H9 (cell line): ENCODE results near the gene METTL1. TPM values are rescaled to one million over a fixed set of nuclear protein-coding genes. Genes with fewer than 3 reads are reported as not detected.

Experiments used
- DNase-seq: peaks from one replicate; pipeline ENCODE4 v3.0.0-alpha.2; 2017
- H2AFZ ChIP-seq: one replicate; pipeline ENCODE4 v1.6.1; 2013; ENCODE audit warnings: mild to moderate bottlenecking, low read length, control low read depth, moderate library complexity
- H2AK5ac ChIP-seq: 2 replicates; pipeline ENCODE4 v1.6.1; 2013; ENCODE audit warnings: low read length, control low read depth, mixed read lengths; ENCODE audit not compliant: insufficient read length
- H2BK120ac ChIP-seq: one replicate; pipeline ENCODE4 v1.6.1; 2013; ENCODE audit warnings: low read depth, mild to moderate bottlenecking, low read length, control low read depth, inconsistent platforms; ENCODE audit not compliant: poor library complexity, severe bottlenecking
- H2BK12ac ChIP-seq: 2 replicates; pipeline ENCODE4 v1.6.1; 2013; ENCODE audit warnings: low read length, control low read depth, mixed read lengths, low read depth; ENCODE audit not compliant: insufficient read length
- H2BK15ac ChIP-seq: 2 replicates; pipeline ENCODE4 v1.6.1; 2013; ENCODE audit warnings: low read depth, low read length, control low read depth
- H2BK20ac ChIP-seq: one replicate; pipeline ENCODE4 v1.6.1; 2013; ENCODE audit warnings: low read depth, mild to moderate bottlenecking, low read length, control low read depth, inconsistent platforms; ENCODE audit not compliant: poor library complexity, severe bottlenecking
- H2BK5ac ChIP-seq: 2 replicates; pipeline ENCODE4 v1.6.1; 2013; ENCODE audit warnings: low read length, control low read depth, mixed read lengths; ENCODE audit not compliant: insufficient read length
- H3K14ac ChIP-seq: 2 replicates; pipeline ENCODE4 v1.6.1; 2013; ENCODE audit warnings: low read length, control low read depth; ENCODE audit not compliant: insufficient read depth
- H3K18ac ChIP-seq: 2 replicates; pipeline ENCODE4 v1.6.1; 2013; ENCODE audit warnings: low read depth, mild to moderate bottlenecking, mixed read lengths, low read length, control low read depth; ENCODE audit not compliant: insufficient read length
- H3K23ac ChIP-seq: 2 replicates; pipeline ENCODE4 v1.6.1; 2013; ENCODE audit warnings: low read length, control low read depth, mixed read lengths, low read depth; ENCODE audit not compliant: insufficient read length
- H3K23me2 ChIP-seq: 2 replicates; pipeline ENCODE4 v1.6.1; 2013; ENCODE audit warnings: low read depth, mild to moderate bottlenecking, mixed read lengths, low read length, control low read depth; ENCODE audit not compliant: insufficient read length, poor library complexity, severe bottlenecking
- H3K27ac ChIP-seq: 2 replicates; pipeline ENCODE4 v1.5.1; 2013; ENCODE audit warnings: low read length, control low read depth, mixed read lengths, low read depth; ENCODE audit not compliant: insufficient read length
- H3K27me3 ChIP-seq: 2 replicates; pipeline ENCODE4 v1.6.1; 2013; ENCODE audit warnings: low read length, control low read depth, inconsistent platforms; ENCODE audit not compliant: insufficient read depth
- H3K4ac ChIP-seq: 2 replicates; pipeline ENCODE4 v1.6.1; 2013; ENCODE audit warnings: low read depth, mild to moderate bottlenecking, control low read depth, inconsistent platforms, low read length, moderate library complexity
- H3K4me1 ChIP-seq: 2 replicates; pipeline ENCODE4 v1.6.1; 2013; ENCODE audit warnings: low read length, control low read depth, inconsistent platforms; ENCODE audit not compliant: insufficient read depth
- H3K4me2 ChIP-seq: 2 replicates; pipeline ENCODE4 v1.6.1; 2013; ENCODE audit warnings: low read length, control low read depth, mixed read lengths; ENCODE audit not compliant: insufficient read length, insufficient read depth
- H3K56ac ChIP-seq: 2 replicates; pipeline ENCODE4 v1.6.1; 2013; ENCODE audit warnings: low read depth, mild to moderate bottlenecking, mixed read lengths, low read length, control low read depth; ENCODE audit not compliant: insufficient read length
- H3K79me1 ChIP-seq: 2 replicates; pipeline ENCODE4 v1.6.1; 2013; ENCODE audit warnings: low read depth, mild to moderate bottlenecking, moderate library complexity, low read length, control low read depth, inconsistent platforms; ENCODE audit not compliant: insufficient read depth, poor library complexity, severe bottlenecking
- H3K79me2 ChIP-seq: 2 replicates; pipeline ENCODE4 v1.6.1; 2013; ENCODE audit warnings: low read length, control low read depth, inconsistent platforms; ENCODE audit not compliant: insufficient read depth
- H3K9ac ChIP-seq: 2 replicates; pipeline ENCODE4 v1.6.1; 2013; ENCODE audit warnings: low read length, control low read depth, mixed read lengths; ENCODE audit not compliant: insufficient read length; ENCODE audit errors: extremely low read depth
- H3K9me3 ChIP-seq: one replicate; pipeline ENCODE4 v1.6.1; 2013; ENCODE audit warnings: low read depth, low read length, inconsistent platforms; ENCODE audit not compliant: control insufficient read depth
- H3T11ph ChIP-seq: one replicate; pipeline ENCODE4 v1.6.1; 2013; ENCODE audit warnings: mild to moderate bottlenecking, low read length, control low read depth, inconsistent platforms
- H4K20me1 ChIP-seq: one replicate; pipeline ENCODE4 v1.6.1; 2013; ENCODE audit not compliant: control insufficient read depth, insufficient read length, insufficient read depth
- H4K5ac ChIP-seq: 2 replicates; pipeline ENCODE4 v1.6.1; 2013; ENCODE audit warnings: low read depth, mild to moderate bottlenecking, mixed read lengths, low read length, control low read depth; ENCODE audit not compliant: insufficient read length
- H4K8ac ChIP-seq: replicated peaks from 2 replicates; pipeline ENCODE4 v1.6.1; 2013; ENCODE audit warnings: low read length, control low read depth, mixed read lengths, low read depth; ENCODE audit not compliant: insufficient read length
- H4K91ac ChIP-seq: 2 replicates; pipeline ENCODE4 v1.6.1; 2013; ENCODE audit warnings: low read depth, mild to moderate bottlenecking, moderate library complexity, mixed read lengths, low read length, control low read depth; ENCODE audit not compliant: insufficient read length
- H3K27ac Mint-ChIP-seq, 3 experiments: 2 replicates in 2 of 3; 3 replicates in 1 of 3; pipeline ENCODE4 v1.8.0; 2020 to 2021; ENCODE audit warnings: mixed read lengths in 3 of 3, mild to moderate bottlenecking in 1 of 3, moderate library complexity in 1 of 3
- H3K27me3 Mint-ChIP-seq: 2 replicates; pipeline ENCODE4 v1.8.0; 2021; ENCODE audit warnings: low read depth, mild to moderate bottlenecking, moderate library complexity, mixed read lengths
- H3K36me3 Mint-ChIP-seq, 3 experiments: 2 replicates in 2 of 3; 3 replicates in 1 of 3; pipeline ENCODE4 v1.8.0; 2020 to 2021; ENCODE audit warnings: low read depth in 3 of 3, mixed read lengths in 3 of 3; ENCODE audit not compliant: insufficient read depth in 1 of 3
- H3K4me1 Mint-ChIP-seq, 2 experiments: 2 replicates each; pipeline ENCODE4 v1.8.0; 2020; ENCODE audit warnings: mixed read lengths in 2 of 2
- H3K4me3 Mint-ChIP-seq, 2 experiments: 2 replicates in 1 of 2; 3 replicates in 1 of 2; pipeline ENCODE4 v1.8.0; 2020 to 2021; ENCODE audit warnings: mild to moderate bottlenecking in 2 of 2, mixed read lengths in 2 of 2, moderate library complexity in 1 of 2
- H3K9me3 Mint-ChIP-seq, 2 experiments: 2 replicates in 1 of 2; 3 replicates in 1 of 2; pipeline ENCODE4 v1.8.0; 2020; ENCODE audit warnings: mild to moderate bottlenecking in 2 of 2, mixed read lengths in 2 of 2, moderate library complexity in 1 of 2
- CTCF ChIP-seq: fragments of 200-600 bp; sonication (generic); conservative IDR thresholded peaks from 3 replicates; pipeline ENCODE4 v1.8.0; 2021; ENCODE audit warnings: antibody characterized with exemption, mild to moderate bottlenecking
- WGBS: extraction: QIAGEN DNeasy Blood & Tissue Kit; methylation state at CpG from one replicate; pipeline ENCODE4 v1.1.7; 2013; ENCODE audit warnings: missing lambda C conversion rate, low lambda C conversion rate, mixed read lengths; ENCODE audit not compliant: insufficient read length; ENCODE audit errors: extremely low coverage; 5-methylcytosine and 5-hydroxymethylcytosine counted together
- total RNA-seq: library from RNA; stranded (reverse); gene quantifications from 2 replicates; pipeline ENCODE4 v1.2.1, GENCODE V29; 2021

The METTL1 gene
- total RNA-seq, 1 experiment from 2014 or later: 58.4 TPM

DNA sequence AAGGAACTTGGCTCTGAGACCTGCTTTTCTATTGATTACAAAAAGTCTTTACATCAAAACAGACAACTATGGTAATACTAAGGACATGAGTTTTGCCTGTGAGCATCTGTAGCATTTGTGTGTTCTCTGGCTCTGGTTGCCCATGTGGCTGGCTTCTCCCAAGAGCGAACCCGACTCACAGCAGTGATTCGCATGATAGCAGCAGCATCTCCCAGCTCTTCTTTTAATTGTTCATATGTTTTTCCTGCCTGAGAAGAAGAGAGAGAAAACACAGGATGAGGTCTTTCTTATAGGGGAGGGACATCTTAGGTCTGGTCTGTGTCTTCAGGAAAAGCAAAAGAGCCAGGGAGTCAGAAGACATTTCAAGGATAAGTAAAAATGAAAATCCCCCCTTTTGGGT is 29.1 kb upstream of the METTL1 start:
- Histone ChIP-seq H3K4me2 (no peak overlapping the region), H4K20me1 (no peaks in the 10 kb centered on the region), H2BK12ac (no peak overlapping the region), H3K56ac (no peak overlapping the region), H2AK5ac (no peak overlapping the region), H3K14ac (no peak overlapping the region), H3K4ac (no peak overlapping the region), H4K8ac (no peak overlapping the region), H2BK15ac (no peak overlapping the region), H2BK20ac (no peak overlapping the region), H3K23me2 (no peaks in the 10 kb centered on the region), H3K9me3 (no peaks in the 10 kb centered on the region), H3K27ac (no peak overlapping the region), H3K4me1 (no peaks in the 10 kb centered on the region; the same call in 1 of the 2 replicates), H4K91ac (no peak overlapping the region), H3K18ac (no peak overlapping the region), H3T11ph (no peak overlapping the region), H3K9ac (no peak overlapping the region), H2BK120ac (no peak overlapping the region), H3K27me3 (no peaks in the 10 kb centered on the region), H2BK5ac (no peak overlapping the region), H3K79me2 (no peaks in the 10 kb centered on the region), H4K5ac (no peak overlapping the region), H3K79me1 (no peaks in the 10 kb centered on the region), H3K23ac (no peak overlapping the region), H2AFZ (no peak overlapping the region)
- Mint-ChIP-seq H3K27me3 (no peaks in the 10 kb centered on the region), H3K9me3 (no peaks in the 10 kb centered on the region), H3K4me3 (no peak overlapping the region), H3K4me1 (peaks cover 2 to 3% of the 10 kb centered on the region in 2 experiments; a peak in 3 of 4 replicates), H3K36me3 (peaks cover 11 to 19% (median 12%) of the 10 kb centered on the region in 3 experiments; a peak in 6 of 7 replicates), H3K27ac (peak overlapping the region in 1 of 3 experiments; percentile 71; a peak in 1 of 7 replicates)
- TF ChIP-seq CTCF: no peak
- WGBS: no CpG with 5 or more reads among the region's 3 CpGs
- DNase-seq: no peak
